ENCODE data around the gene FSTL4. TPM values are rescaled to one million over a fixed set of nuclear protein-coding genes. Genes with fewer than 3 reads are reported as not detected.

The FSTL4 gene
- total RNA-seq, 4 donors from 2014 or later = 5.1 to 8.3 (median 6.0) TPM

DNA sequence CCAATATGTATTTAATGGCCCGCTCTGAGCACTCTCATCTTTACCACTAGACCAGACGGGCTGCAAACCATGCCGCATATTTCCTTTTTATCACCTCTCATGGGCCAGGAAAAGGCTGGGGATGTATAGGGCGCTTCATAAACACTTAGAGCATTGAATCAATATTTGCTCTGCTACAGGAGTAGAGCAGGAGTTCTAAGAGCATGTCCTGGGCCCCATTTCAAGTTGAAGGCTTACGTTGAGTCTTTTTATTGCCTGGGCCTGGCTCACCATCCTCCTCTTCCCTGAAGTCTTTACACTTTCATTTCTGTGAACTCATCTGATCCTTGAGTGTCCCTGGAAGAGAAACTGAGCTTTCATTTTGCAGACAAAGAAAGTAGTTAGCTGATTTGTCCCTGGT is 112.4 kb downstream of the FSTL4 start:
- H3K4me3 ChIP-seq (ENCODE audit: low read depth, poor library complexity, severe bottlenecking) = no peak overlapping the region
- 87 to 88% methylated on average over 5 of the region's 5 CpGs for WGBS, 2 donors
- intact Hi-C loops (cut with DNase I; ENCODE audit: low total_unique reads) = no loop called here
- no peak for TF ChIP-seq POLR2A (IDR thresholded peaks at IDR 0.05)
- TF ChIP-seq, protein P1, sequence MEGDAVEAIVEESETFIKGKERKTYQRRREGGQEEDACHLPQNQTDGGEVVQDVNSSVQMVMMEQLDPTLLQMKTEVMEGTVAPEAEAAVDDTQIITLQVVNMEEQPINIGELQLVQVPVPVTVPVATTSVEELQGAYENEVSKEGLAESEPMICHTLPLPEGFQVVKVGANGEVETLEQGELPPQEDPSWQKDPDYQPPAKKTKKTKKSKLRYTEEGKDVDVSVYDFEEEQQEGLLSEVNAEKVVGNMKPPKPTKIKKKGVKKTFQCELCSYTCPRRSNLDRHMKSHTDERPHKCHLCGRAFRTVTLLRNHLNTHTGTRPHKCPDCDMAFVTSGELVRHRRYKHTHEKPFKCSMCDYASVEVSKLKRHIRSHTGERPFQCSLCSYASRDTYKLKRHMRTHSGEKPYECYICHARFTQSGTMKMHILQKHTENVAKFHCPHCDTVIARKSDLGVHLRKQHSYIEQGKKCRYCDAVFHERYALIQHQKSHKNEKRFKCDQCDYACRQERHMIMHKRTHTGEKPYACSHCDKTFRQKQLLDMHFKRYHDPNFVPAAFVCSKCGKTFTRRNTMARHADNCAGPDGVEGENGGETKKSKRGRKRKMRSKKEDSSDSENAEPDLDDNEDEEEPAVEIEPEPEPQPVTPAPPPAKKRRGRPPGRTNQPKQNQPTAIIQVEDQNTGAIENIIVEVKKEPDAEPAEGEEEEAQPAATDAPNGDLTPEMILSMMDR (IDR thresholded peaks at IDR 0.05) = no peak
- no peak for DNase-seq (ENCODE audit: low spot score in 2 of 2)

DNA sequence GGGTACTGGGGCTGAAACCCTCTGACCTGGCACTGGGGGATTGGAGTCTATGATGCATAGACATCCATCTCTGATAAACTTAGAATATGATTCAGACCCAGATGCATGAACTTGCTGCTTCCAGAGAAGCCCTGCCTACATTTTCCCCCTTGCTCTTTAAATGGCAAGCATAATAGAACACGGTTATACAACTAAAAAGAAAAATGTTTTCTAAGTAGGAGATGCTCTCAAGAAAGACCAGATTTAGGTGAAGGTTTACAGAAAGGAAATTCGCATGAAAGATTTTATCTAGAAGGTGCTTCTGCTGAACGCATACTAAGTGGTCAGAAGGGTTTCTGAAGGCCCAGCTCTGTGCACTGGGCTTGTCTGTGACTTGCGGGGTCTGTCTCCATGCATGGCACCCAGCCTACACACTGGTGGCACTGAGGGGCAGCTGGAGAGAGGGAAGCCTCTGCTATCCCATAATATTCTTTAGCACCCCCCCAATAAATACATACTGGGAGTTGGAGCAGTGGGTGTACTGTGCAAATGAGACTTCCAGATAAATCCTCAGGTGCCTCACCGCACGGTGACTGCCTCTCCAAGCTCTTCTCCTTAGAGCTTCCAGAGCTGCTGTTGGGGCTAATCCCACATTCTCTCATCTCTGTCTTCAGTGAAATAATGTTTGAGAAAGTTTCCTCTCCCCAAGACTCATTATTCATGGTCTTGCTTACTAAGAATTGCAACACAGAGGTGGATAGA is 114.6 kb downstream of the FSTL4 start:
- DNase-seq (ENCODE audit: low spot score in 2 of 2) = peak in 1 of 2 donors; percentile 12
- no peak overlapping the region for H3K4me3 ChIP-seq (ENCODE audit: low read depth, poor library complexity, severe bottlenecking)
- TF ChIP-seq, protein P1 (IDR thresholded peaks at IDR 0.05) = no peak
- no peak for TF ChIP-seq POLR2A (IDR thresholded peaks at IDR 0.05)
- intact Hi-C loops (cut with DNase I; ENCODE audit: low total_unique reads) = no loop called here
- 89% methylated on average over 6 of the region's 6 CpGs for WGBS, 2 donors

DNA sequence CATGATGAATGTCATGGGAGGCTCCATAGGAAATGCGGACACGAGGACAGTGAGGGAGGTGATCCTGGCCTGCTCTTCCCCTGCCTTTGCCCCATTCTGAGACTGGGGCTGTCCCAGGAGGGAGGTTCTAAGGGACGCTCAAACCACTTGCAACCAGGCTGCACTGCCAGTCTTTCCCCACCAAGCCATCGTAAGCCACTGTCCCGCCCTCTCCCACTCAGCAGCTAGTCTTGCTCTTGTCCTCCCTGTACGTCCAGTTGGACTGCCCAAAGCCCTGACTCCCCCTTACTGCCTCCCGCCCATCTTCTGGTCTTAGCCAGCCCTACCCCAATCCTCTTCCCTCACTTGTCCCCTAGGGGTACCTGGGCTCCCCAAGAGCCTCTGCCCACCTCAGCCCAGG is 115.7 kb downstream of the FSTL4 start:
- intact Hi-C loops (cut with DNase I; ENCODE audit: low total_unique reads) = no loop called here
- WGBS, 2 donors = 92% methylated on average over 7 of the region's 7 CpGs
- no peak overlapping the region for H3K4me3 ChIP-seq (ENCODE audit: low read depth, poor library complexity, severe bottlenecking)
- DNase-seq (ENCODE audit: low spot score in 2 of 2) = no peak
- TF ChIP-seq, protein P1 (IDR thresholded peaks at IDR 0.05) = no peak
- no peak for TF ChIP-seq POLR2A (IDR thresholded peaks at IDR 0.05)

DNA sequence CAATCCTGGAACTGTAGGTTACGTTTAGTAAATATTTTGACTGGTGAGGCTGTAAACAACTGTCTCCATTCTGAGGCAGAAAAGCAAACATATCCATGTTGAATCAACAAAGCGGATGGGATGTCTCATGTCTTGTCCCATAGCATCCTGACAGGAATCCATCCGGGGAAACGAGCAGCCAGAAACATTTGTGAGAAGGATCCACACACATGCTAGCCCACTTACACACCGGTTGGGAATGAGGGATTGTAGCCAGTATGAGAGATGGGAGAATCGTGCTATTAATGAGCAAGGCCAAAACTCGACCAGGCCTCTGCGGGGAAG is 117.5 kb downstream of the FSTL4 start:
- H3K4me3 ChIP-seq (ENCODE audit: low read depth, poor library complexity, severe bottlenecking) = no peak overlapping the region
- no peak for TF ChIP-seq POLR2A (IDR thresholded peaks at IDR 0.05)
- TF ChIP-seq, protein P1 (IDR thresholded peaks at IDR 0.05) = no peak
- 87 to 89% methylated on average over 8 of the region's 8 CpGs for WGBS, 2 donors
- no peak for DNase-seq (ENCODE audit: low spot score in 2 of 2)
- intact Hi-C loops (cut with DNase I; ENCODE audit: low total_unique reads) = no loop called here

DNA sequence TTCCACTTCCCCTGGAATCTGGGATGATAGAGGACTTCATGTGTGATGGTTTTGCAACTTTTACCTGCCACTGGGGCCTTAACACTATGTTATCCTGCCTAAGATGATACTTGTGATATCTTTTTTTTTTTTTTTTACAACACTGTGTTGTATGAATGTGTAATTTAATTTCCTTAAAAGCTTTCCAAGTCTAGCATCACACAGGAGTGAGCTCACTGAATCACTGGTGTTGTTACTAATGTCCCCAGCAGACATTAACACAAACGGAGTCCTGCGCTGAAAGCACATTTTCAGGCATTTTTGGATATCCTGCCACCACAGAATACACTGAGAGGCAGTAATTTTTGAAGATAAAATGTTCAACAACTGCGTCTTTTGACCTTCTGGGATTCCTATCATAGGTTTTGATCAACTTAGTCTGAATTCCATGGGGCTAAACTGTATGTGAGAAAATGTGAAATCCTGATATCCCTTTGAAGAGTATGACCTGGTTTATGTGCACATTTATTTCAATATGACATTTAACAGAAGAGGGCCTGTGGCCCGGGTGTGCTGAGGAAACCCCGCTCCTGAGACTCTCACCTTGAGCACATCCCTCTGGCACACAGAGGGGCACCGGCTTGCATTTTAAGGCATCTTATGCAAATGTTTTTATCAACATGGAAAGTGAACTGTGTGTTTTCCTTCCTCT is 118.0 kb downstream of the FSTL4 start:
- WGBS, 2 donors = 77 to 80% methylated on average over 6 of the region's 6 CpGs
- TF ChIP-seq, protein P1 (IDR thresholded peaks at IDR 0.05) = no peak
- DNase-seq (ENCODE audit: low spot score in 2 of 2) = no peak

More for the DNA sequence above, 118.0 kb downstream of the FSTL4 start:
- H3K4me3 ChIP-seq (ENCODE audit: low read depth, poor library complexity, severe bottlenecking) = no peak overlapping the region
- intact Hi-C loops (cut with DNase I; ENCODE audit: low total_unique reads) = no loop called here

All from lower leg skin (tissue), 4 donors.